NOMO-1 treated with dmso at 0.1 percent for 144 hours (cell line): Measurements from ENCODE around the gene KTN1.

ENCODE experiments used
- DNase-seq: peaks from one replicate; lab custom pipeline; 2025; ENCODE audit not compliant: unreplicated experiment; lab: John Stamatoyannopoulos, UW

Gene KTN1

DNA sequence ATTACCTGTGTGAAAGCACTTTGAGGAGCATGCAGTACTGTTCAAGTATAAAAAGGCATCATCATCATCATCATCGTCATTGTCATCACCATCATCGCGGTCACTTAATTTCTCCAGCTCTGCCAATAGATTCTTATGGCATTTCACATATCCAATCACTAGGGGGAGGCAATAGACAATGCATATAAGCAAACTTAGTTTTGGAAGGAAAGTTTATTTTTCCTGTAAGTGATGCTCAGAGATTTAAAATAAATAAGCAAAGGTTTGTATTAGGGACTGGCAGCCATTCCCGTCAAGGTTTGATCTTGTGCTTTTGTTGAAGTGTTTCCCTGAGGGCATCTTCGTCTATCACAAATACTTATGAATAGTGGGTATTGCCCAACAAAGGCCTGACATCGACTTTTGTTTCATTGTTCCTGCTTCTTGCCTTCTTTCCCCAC lies 127.4 kb downstream of the KTN1 start:
- no peak for DNase-seq

GRCh38 chr14:55710506-55711041 lies 130.6 kb downstream of the KTN1 start:
- DNase-seq = no peak

GRCh38 chr14:55711175-55711811 lies 131.3 kb downstream of the KTN1 start:
- no peak for DNase-seq

GRCh38 chr14:55712491-55712890 lies 132.5 kb downstream of the KTN1 start:
- DNase-seq = no peak

DNA sequence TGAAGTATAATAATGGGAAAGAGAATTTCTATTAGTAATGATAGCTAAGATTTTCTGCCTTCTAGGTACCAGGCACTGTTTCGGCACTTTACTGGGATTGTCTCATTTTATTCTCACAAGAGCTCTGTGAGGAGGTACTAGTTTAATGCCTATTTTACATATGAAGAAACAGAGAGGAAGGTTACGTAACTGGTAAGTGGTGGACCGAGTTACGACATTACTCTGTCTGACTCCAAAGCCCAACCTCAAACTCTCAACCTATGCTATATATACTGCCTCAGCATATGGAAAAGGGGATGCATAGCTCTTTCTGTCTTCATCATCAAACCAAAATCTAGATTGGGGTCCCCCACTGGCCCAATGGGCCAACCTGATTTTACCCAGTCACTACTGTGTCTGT lies 133.5 kb downstream of the KTN1 start:
- peak; percentile 74 for DNase-seq

- DNase-seq = no peak
Observed at GRCh38 chr14:55715889-55716288, 135.9 kb downstream of the KTN1 start.

GRCh38 chr14:55717621-55718020 lies 137.6 kb downstream of the KTN1 start:
- no peak for DNase-seq

DNA sequence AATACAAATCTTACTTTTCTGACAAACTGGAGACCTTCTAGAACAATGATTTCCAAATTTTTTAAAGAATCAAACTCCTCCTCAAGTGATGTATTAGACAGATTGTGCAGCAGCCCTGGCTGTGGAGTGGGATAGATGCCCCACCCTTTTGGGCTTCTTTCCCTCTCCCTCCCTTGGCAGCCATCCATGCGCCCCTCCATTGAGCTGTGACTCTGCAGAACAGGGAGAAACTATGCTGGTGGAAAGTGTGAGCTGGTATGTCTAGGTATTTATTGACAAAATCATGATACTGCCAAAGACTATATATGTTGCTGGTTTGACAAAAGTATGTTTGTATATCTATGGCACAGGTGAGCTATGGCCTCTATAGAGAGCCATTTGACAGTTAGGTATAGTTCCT lies 138.5 kb downstream of the KTN1 start:
- DNase-seq = no peak

- no peak for DNase-seq
Observed at GRCh38 chr14:55720796-55721195, 140.8 kb downstream of the KTN1 start.

- DNase-seq = no peak
Observed at GRCh38 chr14:55721353-55721752, 141.3 kb downstream of the KTN1 start.

DNA sequence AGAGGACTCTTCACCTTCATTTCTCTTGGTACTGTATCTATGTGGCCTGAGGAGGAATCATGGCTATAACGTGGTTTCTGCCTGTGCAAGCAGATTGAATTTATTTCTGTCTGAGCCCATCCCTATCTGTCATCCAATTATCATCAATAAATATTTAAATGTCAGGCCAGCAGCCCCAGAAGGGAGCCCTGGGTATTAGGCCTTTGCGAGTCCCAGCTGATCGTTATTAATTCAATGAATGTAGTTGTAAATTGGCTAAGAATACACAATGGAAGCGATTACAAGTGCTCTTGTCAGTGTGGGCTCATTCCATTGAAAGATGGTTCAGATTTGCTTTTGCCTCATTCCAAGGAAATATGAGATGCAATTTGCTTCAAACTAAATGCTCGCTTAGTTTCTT lies 142.0 kb downstream of the KTN1 start:
- DNase-seq = no peak

DNA sequence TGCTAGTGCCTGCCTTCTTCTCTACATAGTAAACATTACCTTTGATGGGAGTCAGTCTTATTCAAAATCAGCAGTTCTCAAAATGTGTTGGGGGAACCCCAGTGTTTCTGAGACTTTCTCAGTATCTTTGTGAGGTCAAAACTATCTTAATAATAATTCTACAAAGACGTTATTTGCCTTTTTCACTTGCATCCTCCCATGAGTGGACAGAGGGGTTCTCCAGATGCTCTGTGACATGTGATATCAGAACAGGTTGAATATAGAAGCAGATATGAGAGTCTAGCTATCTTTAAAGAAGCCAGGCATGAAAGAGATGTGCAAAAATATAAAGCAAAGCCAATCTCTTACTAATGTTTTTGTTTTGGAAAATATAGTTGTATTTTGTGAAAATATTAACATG lies 144.7 kb downstream of the KTN1 start:
- no peak for DNase-seq

DNA sequence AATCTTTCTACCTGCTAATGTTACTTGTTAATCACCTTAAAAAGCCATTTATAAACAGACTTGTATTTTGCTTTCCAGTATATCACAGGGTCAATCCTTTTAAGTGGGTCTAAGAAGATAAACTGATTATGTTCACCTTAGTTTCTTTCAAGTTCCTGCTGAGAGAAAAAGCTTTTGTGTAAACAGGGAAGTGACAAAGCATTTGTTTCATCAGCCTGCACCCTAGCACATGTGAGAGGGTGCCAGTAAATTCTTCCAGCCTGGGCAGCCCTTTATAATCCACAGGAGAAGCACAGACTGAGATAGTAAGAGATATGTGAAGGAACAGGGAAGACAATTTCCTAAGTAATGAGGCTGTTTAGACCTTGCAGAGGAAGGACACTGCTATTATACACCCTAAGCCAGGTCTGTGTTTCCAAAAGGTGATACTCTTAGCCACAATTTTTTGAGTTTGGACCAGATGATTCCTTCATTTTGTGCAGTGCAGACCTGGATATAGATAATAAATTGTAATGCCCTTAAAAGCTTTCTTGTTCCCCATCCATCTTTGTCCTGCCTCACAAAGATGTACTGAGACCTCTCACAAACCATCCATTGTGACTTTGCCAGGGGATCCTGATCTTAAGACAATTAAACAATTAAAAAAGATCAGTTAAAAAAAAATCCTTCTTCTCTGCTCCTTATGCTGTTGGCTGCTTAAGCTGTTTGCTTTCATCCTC lies 150.7 kb downstream of the KTN1 start:
- DNase-seq = no peak

DNA sequence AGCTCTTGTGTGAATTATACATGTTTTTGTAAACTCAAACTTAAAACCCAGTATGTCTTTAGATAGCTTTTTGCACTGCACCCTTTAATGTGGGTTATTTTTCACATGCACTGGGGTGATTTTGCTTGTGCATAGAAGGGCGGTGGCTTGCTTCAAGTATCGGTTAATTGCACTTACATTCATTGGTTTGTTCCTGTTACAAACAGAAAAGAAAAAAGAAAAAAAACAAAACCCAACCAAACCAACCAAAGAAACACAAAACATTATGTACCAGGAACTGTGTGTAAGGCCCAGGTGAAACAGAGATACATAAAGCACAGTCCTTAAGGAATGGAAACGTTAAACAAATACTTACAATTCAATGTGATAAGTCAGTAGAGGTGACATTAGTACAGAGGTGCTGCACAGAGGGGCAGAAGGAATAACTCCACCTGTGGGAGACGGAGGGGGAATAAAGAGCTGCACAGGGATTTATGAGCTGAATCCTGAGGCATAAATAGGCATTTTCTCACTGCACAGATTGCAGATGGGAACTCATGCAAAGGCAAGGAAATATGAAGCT lies 151.4 kb downstream of the KTN1 start:
- DNase-seq = no peak

- no peak for DNase-seq
Observed at GRCh38 chr14:55731881-55732498, 152.0 kb downstream of the KTN1 start.

DNA sequence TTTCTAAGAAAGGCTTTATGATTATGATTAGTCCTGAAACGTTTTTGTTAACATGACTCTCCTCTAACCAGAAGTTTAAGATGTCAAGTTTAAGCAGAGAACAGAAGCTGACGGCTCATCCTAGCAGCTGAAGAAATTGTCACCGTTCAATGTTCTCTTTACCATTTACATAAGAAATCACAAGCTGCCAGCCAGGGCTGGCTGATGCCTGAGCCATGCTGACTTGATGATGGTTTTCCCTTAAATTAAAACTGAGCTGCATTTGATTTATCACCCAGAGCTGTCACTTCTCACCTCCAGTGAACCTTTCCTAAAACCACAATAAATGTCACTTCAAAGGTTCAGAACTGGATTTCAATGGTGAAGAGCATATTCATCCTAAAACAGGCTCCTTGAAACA lies 153.6 kb downstream of the KTN1 start:
- DNase-seq = no peak
